ENCODE results near the gene AGFG2.

DNA sequence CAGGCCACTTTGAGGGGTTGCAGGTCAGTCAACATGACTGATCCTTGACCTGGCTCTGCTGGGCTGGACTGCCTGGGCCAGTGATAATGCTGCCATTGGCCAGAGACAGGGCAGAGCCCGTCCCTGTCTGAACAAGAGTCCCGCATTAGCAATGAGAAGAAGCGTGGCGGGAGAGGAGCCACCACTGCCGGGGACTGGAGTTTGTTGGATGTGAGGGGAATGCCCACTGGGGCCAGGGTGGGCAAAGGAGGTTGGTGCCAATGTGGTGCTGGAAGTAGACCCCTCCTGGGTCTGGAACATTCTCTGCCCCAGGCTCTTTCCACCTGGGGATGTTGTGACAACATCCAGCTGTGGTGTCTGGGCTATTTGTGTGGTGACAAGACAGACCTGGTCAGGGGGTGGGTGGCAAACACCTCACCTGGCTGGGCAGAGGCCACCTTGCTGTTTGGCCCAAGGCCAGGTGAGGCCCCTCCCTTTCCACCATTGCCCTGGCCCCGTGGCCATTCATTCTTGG lies 27.1 kb downstream of the AGFG2 start:
- TF ChIP-seq, protein P1, sequence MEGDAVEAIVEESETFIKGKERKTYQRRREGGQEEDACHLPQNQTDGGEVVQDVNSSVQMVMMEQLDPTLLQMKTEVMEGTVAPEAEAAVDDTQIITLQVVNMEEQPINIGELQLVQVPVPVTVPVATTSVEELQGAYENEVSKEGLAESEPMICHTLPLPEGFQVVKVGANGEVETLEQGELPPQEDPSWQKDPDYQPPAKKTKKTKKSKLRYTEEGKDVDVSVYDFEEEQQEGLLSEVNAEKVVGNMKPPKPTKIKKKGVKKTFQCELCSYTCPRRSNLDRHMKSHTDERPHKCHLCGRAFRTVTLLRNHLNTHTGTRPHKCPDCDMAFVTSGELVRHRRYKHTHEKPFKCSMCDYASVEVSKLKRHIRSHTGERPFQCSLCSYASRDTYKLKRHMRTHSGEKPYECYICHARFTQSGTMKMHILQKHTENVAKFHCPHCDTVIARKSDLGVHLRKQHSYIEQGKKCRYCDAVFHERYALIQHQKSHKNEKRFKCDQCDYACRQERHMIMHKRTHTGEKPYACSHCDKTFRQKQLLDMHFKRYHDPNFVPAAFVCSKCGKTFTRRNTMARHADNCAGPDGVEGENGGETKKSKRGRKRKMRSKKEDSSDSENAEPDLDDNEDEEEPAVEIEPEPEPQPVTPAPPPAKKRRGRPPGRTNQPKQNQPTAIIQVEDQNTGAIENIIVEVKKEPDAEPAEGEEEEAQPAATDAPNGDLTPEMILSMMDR (IDR thresholded peaks at IDR 0.05): no peak
- TF ChIP-seq POLR2A (IDR thresholded peaks at IDR 0.05) (no peak), POLR2AphosphoS5 (IDR thresholded peaks at IDR 0.05) (no peak)

All from prostate gland (tissue), 2 donors.